Measurements from ENCODE around the gene TNNI3K. TPM values are rescaled to one million over a fixed set of nuclear protein-coding genes. Genes with fewer than 3 reads are reported as not detected.

The TNNI3K gene, protein sequence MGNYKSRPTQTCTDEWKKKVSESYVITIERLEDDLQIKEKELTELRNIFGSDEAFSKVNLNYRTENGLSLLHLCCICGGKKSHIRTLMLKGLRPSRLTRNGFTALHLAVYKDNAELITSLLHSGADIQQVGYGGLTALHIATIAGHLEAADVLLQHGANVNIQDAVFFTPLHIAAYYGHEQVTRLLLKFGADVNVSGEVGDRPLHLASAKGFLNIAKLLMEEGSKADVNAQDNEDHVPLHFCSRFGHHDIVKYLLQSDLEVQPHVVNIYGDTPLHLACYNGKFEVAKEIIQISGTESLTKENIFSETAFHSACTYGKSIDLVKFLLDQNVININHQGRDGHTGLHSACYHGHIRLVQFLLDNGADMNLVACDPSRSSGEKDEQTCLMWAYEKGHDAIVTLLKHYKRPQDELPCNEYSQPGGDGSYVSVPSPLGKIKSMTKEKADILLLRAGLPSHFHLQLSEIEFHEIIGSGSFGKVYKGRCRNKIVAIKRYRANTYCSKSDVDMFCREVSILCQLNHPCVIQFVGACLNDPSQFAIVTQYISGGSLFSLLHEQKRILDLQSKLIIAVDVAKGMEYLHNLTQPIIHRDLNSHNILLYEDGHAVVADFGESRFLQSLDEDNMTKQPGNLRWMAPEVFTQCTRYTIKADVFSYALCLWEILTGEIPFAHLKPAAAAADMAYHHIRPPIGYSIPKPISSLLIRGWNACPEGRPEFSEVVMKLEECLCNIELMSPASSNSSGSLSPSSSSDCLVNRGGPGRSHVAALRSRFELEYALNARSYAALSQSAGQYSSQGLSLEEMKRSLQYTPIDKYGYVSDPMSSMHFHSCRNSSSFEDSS
- 2.7 and 8.4 TPM in 2 replicates for total RNA-seq (2013; cell fraction: nucleolus; rRNA removed)
- total RNA-seq (2014; rRNA removed), result not detected in 2 replicates
- not detected in 2 replicates for total RNA-seq (2014; rRNA removed; fragmentation: Illumina TruSeq; extraction: Trizol)
- total RNA-seq (2021), result not detected in 2 replicates
- 0.62 TPM for polyA plus RNA-seq (2011; ENCODE audit: low read depth)
- 1.6 and 2.6 TPM in 2 replicates for polyA plus RNA-seq (2011; rRNA removed)
- polyA plus RNA-seq (2011; cell fraction: cytosol; rRNA removed), result 1.3 and 1.4 TPM in 2 replicates
- 2.9 and 4.0 TPM in 2 replicates for polyA plus RNA-seq (2011; cell fraction: nucleus; rRNA removed)
- 0.31 and 0.72 TPM in 2 replicates for polyA plus RNA-seq (2012)
- polyA plus RNA-seq (2014; fragmentation: Illumina TruSeq; extraction: Trizol), result 0.29 and 0.71 TPM in 2 replicates
- polyA plus RNA-seq (2014; fragmentation: Nextera tagmentation; extraction: Ambion mirVana), result under 1 TPM; 0.14 to 0.27 TPM
- 0.68 TPM in 1 of 2 replicates, not detected in the other for polyA plus RNA-seq (2014; rRNA removed)
- polyA plus RNA-seq (2016; fragmentation: Nextera tagmentation; extraction: Ambion mirVana), result under 1 TPM in 1 of 2 experiments, not detected in 1; 0.59 TPM
- polyA minus RNA-seq (2011; rRNA and poly(A)+ RNA removed), result 0.80 and 1.4 TPM in 2 replicates
- polyA minus RNA-seq (2011; cell fraction: cytosol; rRNA and poly(A)+ RNA removed), result not detected in 2 replicates
- 2.1 and 2.7 TPM in 2 replicates for polyA minus RNA-seq (2011; cell fraction: nucleus; rRNA and poly(A)+ RNA removed)
- Bru-seq, nascent RNA, result not detected
- BruChase-seq, experiment 1, labeled RNA remaining after a 6-hour chase, result percentile 34 among the genes with signal in this experiment
- BruChase-seq, experiment 2, labeled RNA remaining after a 2-hour chase, result percentile 29 among the genes with signal in this experiment
- long read RNA-seq, experiment 1, result 0 reads
- long read RNA-seq, experiment 2, partial matches to known transcripts, result 0 of 1 reads
- long read RNA-seq, experiment 2, other reads (novel, unspliced or antisense), result 1 of 1 reads

DNA sequence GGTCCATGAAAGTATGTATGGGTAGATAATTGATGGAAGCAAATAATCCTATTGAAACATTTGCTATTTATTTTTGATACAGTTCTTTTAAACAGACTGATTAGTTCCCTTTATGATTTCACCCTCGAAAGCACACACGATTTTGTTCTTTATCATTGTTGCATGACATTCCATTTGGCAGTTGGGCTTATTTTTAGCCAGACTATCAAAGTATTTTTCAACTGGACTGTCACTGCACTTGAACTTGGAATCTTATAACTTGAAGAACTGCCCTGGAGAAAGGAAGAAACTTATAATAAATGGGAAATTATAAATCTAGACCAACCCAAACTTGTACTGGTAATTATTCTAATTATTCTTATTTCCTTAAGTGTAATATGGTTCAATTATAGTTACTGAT, at the start of gene TNNI3K:
TNNI3K (plus strand) TSS at position 235 of the 400 bp plus-strand sequence; CDS start at position 300, 65 bp downstream.
- ChIA-PET POLR2A (no interaction called here), CTCF (no interaction called here), SMC1A (ENCODE audit: uncharacterized antibody, unreplicated experiment) (no interaction called here), RAD21 (ENCODE audit: unreplicated experiment) (no interaction called here)
- no peaks in the 10 kb centered on the region for H3K4me1 ChIP-seq (ENCODE audit: control insufficient read depth, insufficient read depth, low read length)
- WGBS (ENCODE audit: insufficient coverage, insufficient replicate concordance, low lambda C conversion rate, missing lambda C conversion rate), result 38% methylated on average over 2 of the region's 2 CpGs
- BruUV-seq (replicated peaks), result no TSS peak
- ATAC-seq (no peak), DNase-seq (ENCODE audit: low read depth, low spot score) (no peak), FAIRE-seq (no peak)
- H3K9ac ChIP-seq (ENCODE audit: control insufficient read depth, insufficient read depth, low read length), result no peak within 1 kb of the TSS
- H3K27ac ChIP-seq (ENCODE audit: control insufficient read depth, insufficient read depth), result no peak within 1 kb of the TSS
- intact Hi-C loops (cut with micrococcal nuclease; ENCODE audit: unreplicated experiment) (no loop called here), in situ Hi-C loops (cut with MboI) (no loop called here)
- H3K36me3 ChIP-seq (ENCODE audit: control insufficient read depth in 2 of 2, insufficient read depth in 2 of 2, low read length in 1 of 2), result no peaks in the 10 kb centered on the region
- no peak within 1 kb of the TSS for H2AFZ ChIP-seq (ENCODE audit: control insufficient read depth, low read depth, low read length)
- H3K4me3 ChIP-seq, result no peak within 1 kb of the TSS
- H3K27me3 ChIP-seq (replicated peaks in 1 of 2; ENCODE audit: control insufficient read depth in 2 of 2, insufficient read depth in 2 of 2, low read length in 1 of 2), result no peaks in the 10 kb centered on the region
- H4K20me1 ChIP-seq (ENCODE audit: control insufficient read depth, insufficient read depth), result no peaks in the 10 kb centered on the region
- no peaks in the 10 kb centered on the region for H3K9me3 ChIP-seq (replicated peaks; ENCODE audit: control insufficient read depth, insufficient read depth, low read length)
- no peaks in the 10 kb centered on the region for H3K79me2 ChIP-seq (ENCODE audit: control insufficient read depth, insufficient read depth, low read length)
- no peak within 1 kb of the TSS for H3K4me2 ChIP-seq (ENCODE audit: control insufficient read depth, insufficient read depth)
- TF ChIP-seq, protein P1, sequence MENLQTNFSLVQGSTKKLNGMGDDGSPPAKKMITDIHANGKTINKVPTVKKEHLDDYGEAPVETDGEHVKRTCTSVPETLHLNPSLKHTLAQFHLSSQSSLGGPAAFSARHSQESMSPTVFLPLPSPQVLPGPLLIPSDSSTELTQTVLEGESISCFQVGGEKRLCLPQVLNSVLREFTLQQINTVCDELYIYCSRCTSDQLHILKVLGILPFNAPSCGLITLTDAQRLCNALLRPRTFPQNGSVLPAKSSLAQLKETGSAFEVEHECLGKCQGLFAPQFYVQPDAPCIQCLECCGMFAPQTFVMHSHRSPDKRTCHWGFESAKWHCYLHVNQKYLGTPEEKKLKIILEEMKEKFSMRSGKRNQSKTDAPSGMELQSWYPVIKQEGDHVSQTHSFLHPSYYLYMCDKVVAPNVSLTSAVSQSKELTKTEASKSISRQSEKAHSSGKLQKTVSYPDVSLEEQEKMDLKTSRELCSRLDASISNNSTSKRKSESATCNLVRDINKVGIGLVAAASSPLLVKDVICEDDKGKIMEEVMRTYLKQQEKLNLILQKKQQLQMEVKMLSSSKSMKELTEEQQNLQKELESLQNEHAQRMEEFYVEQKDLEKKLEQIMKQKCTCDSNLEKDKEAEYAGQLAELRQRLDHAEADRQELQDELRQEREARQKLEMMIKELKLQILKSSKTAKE (IDR thresholded peaks at IDR 0.05; ENCODE audit: low read depth, poor library complexity, severe bottlenecking), result no peak
- TF ChIP-seq MYC (IDR thresholded peaks at IDR 0.05; ENCODE audit: insufficient read depth, insufficient read length, insufficient replicate concordance, low read length, severe bottlenecking) (no peak), POU2F2 (IDR thresholded peaks at IDR 0.05; ENCODE audit: borderline replicate concordance, low read depth, low read length) (no peak), SPI1 (IDR thresholded peaks at IDR 0.05; ENCODE audit: borderline replicate concordance, insufficient read depth, low read depth, low read length) (no peak), YY1 (IDR thresholded peaks at IDR 0.05; ENCODE audit: low read depth, low read length) (no peak), RAD21 (IDR thresholded peaks at IDR 0.05; ENCODE audit: insufficient read depth, low read depth, low read length) (no peak), ZNF207 (IDR thresholded peaks at IDR 0.05; ENCODE audit: borderline replicate concordance) (no peak), RELA (IDR thresholded peaks at IDR 0.05; ENCODE audit: borderline replicate concordance, partially characterized antibody) (no peak), TARDBP (IDR thresholded peaks at IDR 0.05; ENCODE audit: borderline replicate concordance) (no peak), PAX5 (IDR thresholded peaks at IDR 0.05; ENCODE audit: borderline replicate concordance, low read depth, low read length) (no peak), SREBF2 (IDR thresholded peaks at IDR 0.05; ENCODE audit: low read length) (no peak), ZBED1 (IDR thresholded peaks at IDR 0.05; ENCODE audit: borderline replicate concordance) (no peak)
- TF ChIP-seq, protein P2, sequence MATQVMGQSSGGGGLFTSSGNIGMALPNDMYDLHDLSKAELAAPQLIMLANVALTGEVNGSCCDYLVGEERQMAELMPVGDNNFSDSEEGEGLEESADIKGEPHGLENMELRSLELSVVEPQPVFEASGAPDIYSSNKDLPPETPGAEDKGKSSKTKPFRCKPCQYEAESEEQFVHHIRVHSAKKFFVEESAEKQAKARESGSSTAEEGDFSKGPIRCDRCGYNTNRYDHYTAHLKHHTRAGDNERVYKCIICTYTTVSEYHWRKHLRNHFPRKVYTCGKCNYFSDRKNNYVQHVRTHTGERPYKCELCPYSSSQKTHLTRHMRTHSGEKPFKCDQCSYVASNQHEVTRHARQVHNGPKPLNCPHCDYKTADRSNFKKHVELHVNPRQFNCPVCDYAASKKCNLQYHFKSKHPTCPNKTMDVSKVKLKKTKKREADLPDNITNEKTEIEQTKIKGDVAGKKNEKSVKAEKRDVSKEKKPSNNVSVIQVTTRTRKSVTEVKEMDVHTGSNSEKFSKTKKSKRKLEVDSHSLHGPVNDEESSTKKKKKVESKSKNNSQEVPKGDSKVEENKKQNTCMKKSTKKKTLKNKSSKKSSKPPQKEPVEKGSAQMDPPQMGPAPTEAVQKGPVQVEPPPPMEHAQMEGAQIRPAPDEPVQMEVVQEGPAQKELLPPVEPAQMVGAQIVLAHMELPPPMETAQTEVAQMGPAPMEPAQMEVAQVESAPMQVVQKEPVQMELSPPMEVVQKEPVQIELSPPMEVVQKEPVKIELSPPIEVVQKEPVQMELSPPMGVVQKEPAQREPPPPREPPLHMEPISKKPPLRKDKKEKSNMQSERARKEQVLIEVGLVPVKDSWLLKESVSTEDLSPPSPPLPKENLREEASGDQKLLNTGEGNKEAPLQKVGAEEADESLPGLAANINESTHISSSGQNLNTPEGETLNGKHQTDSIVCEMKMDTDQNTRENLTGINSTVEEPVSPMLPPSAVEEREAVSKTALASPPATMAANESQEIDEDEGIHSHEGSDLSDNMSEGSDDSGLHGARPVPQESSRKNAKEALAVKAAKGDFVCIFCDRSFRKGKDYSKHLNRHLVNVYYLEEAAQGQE (IDR thresholded peaks at IDR 0.05; ENCODE audit: low read depth, low read length), result no peak

Data from GM12878 (cell line).